ENCODE results near the gene WBP1L.

The WBP1L gene

GRCh38 chr10:102781921-102782557 is 38.3 kb downstream of the WBP1L start:
- DNase-seq = no peak

DNA sequence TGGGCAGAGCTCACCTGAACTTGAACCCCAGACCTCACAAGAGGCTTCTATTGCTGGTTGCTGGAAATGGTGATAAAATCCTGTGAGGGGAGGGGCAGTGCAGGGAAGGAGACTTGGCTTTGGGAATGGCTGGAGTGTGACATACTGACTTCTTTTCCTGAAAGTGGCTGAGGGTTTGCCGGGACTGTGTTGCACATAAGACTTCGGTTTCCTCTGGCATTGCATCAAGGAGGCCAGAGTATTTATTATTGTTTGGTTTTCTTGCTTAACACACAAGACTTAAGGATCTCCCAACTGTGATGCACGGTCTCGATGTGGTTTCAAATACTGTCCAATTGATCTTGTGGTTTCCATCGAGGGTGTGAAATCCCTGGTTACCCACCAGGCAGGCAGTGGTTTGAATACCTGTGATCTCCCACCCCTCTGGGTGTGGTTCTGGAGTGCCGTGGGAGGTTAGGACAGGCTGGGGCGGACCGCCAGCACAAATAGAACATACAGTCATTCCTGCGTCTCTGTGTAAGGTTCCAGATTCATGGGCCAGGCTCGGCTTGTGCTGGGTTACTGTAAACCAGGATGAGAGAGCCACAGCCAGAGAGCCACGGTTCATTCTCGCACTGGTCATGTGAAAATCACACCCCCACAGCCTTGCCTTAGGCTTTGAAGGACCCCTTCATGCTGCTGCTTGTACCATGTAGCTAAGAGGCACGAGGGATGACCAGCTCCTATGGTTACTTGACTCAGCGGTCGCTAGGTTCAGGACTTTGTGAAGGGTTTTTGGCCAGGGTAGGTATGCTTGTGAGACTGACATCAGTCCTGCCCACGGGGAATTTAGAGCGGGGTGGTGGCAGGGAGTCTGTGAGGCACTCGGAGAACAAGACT is 39.2 kb downstream of the WBP1L start:
- no peak for DNase-seq

DNA sequence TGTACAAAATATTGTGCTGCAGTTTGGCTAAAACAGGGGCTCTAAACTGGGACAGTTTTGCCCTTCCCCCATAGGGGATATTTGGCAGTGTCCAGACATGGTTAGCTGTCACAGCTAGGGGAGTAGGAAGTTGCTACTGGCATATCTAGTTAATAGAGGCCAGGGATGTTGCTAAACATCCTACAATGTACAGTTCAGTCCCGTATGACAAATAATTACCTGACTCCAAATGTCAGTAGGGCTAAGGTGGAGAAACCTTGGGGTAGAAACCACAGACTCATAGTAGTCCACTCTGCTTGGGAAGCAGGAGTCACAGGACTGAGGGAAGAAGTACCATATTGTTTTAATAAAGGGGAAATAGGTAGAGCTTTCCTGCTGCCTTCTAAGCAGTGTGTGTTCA is 39.8 kb downstream of the WBP1L start:
- DNase-seq = no peak

- DNase-seq = peak; percentile 93 to 94
Observed at GRCh38 chr10:102785818-102786217, 42.1 kb downstream of the WBP1L start.

DNA sequence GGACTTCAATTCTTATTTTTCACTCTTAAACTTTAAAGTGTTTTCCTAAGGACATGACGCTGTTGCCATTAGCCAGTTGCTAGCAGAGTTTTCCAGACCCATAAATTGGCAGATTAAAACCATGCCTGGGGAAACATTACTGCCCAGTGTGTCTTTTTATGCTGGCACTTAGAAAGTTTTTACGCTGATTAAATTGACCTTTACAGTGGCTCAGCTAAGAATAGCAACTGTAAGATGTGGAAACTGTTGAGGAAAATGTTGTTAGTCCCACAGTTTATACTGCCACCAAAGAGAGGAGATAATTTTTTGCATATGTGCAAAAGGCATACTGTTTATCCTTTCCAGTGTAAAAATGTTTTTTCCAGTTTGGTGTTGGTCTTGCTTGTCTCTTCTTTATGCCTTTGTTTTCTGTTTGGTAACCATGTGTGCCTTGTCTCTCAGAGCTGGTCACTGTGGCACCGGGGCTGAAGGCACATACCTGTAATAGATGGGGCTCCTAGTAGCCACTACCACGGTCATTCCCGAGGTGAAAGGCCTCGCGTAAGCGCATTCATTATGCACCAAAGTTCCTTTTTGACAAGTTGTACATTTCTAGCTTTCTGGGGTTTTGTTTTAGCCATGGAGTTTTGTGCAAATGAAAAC is 48.1 kb downstream of the WBP1L start:
- no peak for DNase-seq

DNA sequence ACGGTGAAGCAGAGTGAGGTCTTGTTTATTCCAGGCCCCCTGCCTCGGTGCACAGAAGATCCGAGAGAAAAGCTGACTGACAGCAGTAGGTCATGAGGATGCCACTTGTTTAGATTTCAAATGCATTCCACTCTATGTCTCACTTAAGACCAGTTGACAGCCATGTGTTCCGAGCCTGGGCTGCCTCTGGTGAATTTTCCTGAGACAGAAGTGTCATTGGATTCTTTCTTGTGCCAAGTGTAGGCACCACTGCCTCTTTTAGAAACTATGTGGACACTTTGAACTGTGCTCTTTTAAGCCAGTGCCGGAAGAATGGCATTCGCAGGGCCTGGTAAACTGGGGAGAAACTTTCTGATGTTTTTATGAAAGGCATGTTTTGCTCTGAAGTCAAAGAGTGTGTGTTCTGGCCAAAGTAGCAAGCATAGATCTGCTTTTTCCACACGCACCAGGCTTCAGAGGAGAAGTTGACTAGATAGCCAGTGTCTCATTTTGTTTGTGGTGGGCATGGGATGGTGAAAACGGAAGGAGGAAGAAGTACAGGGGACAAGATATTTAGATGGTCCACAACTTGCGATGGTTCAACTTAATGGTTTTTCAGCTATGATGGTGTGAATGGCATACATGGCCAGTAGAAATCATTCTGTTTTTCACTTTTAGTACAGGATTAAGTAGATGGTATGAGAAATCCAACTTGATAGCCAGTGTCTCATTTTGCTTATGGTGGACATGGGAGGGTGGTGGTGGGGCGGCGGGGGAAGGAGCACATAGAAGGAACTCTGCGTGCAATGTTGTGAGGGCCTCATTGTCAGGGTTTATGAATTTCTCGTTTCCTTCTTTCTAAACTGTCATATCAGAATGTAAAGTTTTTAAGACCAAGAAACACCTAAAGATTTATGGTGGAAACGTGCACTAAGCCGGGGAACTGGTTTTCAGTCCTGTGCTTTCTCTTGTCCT is 52.0 kb downstream of the WBP1L start:
- no peak for DNase-seq

GRCh38 chr10:102796407-102797176 is 52.8 kb downstream of the WBP1L start:
- peak; percentile 74 to 77 for DNase-seq

DNA sequence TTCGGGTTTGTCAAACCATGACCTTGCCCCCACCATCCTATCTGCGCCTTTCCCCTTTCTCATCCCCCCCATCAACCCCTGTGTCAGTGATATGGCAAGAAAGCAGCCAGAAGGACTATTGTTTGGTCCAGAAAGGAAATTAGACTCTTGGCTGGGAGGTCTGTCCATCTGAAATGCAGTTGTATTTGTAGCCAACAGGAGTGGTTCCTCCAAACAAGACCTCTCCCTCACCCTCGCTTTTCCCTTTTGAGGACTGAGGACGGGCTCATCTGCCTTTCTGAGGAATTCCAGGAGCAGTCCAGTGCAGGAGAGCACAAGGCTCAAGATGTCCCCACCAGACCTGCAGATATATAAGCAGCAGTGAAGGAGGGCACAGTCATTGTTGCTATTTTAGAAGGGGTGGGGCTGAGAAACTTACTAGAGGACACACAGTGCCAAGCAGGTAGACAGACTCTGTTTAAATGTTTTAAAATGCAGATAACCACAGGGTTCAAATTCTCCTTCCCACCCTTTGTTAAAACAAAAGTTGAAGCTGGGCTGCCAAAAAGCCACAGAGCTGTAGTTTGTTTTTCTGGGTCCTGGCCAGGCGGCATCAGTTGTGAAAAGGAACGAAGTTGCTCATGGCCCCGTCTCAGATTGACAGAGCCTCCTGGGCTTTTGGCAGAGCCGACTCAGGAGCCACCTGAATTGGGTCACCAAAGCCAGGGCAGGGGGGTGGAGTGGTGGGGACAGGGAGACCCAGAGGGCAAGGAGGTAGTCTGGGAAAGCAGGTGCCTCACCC is 56.1 kb downstream of the WBP1L start:
- DNase-seq = no peak

DNA sequence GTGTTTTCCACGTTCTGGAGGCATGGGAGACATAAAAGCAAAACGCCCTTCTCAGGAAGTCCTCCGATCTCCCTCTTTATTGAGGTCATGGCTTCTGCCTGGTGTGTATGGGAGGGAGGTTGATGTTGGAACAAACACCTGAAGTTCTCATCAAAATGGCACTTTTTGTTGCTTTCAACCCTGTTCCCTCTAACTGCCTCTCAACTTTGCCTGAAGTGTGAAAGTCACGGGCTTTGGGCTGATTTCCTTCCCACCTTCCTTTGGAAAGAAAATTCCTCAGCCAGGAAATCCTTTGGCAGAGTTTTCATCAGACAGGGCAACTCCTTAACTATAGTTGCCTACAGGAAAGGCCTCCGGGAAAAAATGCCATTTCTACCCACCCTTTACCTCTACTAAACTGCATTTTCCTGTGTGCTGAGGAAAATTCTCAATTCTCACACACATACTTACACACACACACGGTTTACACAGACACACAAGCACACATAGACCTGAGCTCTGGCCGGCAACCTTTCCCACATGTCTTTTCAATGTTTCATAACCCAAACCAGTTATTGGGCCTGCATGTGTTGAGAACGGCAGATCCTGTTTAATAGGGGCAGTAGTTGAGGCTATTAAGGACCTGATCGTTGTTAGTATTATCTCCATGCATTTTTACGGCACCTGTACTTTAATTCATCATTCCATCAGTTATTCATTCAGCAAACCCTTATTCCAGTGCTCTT is 57.0 kb downstream of the WBP1L start:
- DNase-seq = no peak

- no peak for DNase-seq
Observed at GRCh38 chr10:102801496-102801895, 57.7 kb downstream of the WBP1L start.

DNA sequence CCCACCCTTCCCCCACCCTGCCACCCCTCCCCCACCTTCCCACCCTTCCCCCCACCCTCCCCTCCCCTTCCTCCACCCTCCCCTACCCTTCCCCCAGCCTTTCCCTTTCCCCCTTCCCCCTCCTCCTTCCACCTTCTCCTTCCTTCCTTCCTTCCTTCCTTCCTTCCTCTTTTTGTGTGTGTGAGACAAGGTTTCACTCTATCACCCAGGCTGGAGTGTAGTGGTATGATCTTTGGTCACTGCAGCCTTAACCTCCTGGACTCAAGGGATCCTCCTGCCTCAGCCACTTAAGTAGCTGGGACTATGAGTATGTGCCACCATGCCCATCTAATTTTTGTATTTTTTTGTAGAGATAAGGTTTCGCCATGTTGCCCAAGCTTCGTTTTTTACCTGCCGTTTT is 58.2 kb downstream of the WBP1L start:
- no peak for DNase-seq

DNA sequence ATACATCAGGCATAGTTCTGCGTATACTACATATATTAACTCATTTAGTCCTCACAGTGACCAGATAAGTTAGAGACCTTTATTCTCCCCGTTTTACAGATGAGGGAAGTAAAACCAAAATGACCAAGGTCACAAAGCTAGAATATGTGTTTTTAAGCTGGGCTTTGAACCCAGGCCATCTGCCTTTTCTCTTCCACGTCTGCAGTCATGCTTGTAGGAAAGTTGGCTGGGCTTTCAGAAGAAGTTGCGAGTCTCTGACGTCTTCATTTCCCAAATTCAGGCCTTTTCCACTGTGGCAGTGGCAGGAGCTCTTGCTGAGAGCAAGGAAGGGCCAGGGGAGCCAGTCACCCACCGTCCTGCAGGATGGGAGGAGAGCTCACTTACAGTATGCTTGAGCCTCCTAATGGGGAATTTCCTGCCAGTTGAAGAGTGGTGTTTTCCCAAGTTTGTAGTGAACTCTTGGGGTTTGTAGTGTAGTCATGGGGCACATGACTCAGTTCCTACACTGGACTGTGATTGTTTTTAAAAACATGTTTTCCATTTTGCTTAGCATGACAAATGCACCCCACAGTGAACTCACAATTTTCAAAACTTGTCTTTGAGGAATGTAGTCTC is 59.3 kb downstream of the WBP1L start:
- no peak for DNase-seq

DNA sequence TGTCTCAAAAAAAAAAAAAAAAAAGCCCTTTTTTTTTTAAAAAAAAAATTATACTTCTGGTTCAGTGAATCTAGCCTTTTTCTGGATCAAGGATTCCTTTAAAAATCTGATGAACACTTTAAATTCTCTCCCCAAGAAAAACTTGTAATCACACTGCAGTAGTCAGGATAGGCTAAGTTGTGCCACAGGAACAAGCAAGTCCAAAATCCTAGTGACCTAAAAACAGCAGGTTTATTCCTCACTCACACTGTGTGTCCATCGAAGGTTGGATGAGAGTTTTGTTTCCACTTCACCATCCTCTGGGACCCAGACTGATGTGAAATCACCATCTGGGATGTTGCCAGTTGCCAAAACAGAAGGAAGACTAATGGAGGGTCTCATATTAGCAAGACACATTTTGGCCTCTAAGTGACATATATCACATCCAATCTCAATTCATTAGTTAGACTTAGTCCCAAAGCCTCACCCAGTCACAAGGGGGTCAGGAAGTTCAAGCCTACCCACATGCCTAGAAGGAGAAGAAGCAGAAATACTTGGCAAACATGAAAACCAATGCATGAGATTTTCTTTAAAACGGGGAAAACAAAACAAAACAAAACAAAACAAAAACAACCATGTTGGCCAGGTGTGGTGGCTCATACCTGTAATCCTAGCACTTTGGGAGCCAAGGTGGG is 60.8 kb downstream of the WBP1L start:
- DNase-seq = no peak

- DNase-seq = no peak
Observed at GRCh38 chr10:102808380-102808779, 64.6 kb downstream of the WBP1L start.

DNA sequence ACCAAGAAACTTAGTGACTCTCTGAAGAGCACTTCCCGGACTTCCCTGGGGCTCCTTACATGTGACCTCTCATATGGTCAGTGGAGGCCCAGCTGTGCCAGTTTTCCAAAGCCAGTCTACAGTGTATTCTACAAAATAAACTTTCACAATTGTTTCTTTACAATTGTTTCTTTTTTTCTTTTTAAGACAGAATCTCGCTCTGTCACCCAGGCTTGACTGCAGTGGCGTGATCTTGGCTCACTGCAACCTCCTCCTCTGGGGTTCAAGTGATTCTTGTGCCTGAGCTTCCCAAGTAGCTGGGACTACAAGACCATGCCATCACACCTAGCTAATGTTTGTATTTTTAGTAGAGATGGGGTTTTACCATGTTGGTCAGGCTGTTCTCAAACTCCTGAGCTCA is 67.6 kb downstream of the WBP1L start:
- no peak for DNase-seq

- peak; percentile 94 for DNase-seq
Observed at GRCh38 chr10:102812231-102812876, 68.6 kb downstream of the WBP1L start.

GRCh38 chr10:102813017-102813541 is 69.3 kb downstream of the WBP1L start:
- no peak for DNase-seq

- DNase-seq = no peak
Observed at GRCh38 chr10:102813734-102814452, 70.1 kb downstream of the WBP1L start.

Measured in Kasumi-1 (cell line).